DOHH2 (cell line): Measurements from ENCODE around the gene KCTD10.

Experiments
- H3F3A ChIP-seq: fragments of 200-600 bp; sonication (generic), shearing (Covaris generic); 2 replicates; pipeline ENCODE4 v1.6.0; 2016; ENCODE audit warnings: antibody characterized with exemption, mild to moderate bottlenecking; ENCODE audit not compliant: control insufficient read depth, insufficient read depth
- H3K27ac ChIP-seq: fragments of 200-600 bp; sonication (generic); 2 replicates; pipeline ENCODE4 v1.5.1; 2014; ENCODE audit warnings: low read depth, mild to moderate bottlenecking, low read length, moderate library complexity
- H3K27me3 ChIP-seq: fragments of 200-600 bp; sonication (generic); 2 replicates; pipeline ENCODE4 v1.6.1; 2014; ENCODE audit warnings: mild to moderate bottlenecking, low read length, mixed read lengths; ENCODE audit not compliant: control insufficient read depth
- H3K36me3 ChIP-seq: fragments of 200-600 bp; sonication (generic); 2 replicates; pipeline ENCODE4 v1.6.1; 2014; ENCODE audit warnings: mild to moderate bottlenecking, low read length, moderate library complexity, mixed read lengths; ENCODE audit not compliant: control insufficient read depth
- H3K4me1 ChIP-seq: fragments of 200-600 bp; sonication (generic); 2 replicates; pipeline ENCODE4 v1.6.1; 2014; ENCODE audit warnings: mild to moderate bottlenecking, low read length, mixed read lengths; ENCODE audit not compliant: control insufficient read depth
- H3K4me2 ChIP-seq: fragments of 200-600 bp; sonication (generic); 2 replicates; pipeline ENCODE4 v1.6.0; 2014; ENCODE audit warnings: mild to moderate bottlenecking, low read length, moderate library complexity
- H3K4me3 ChIP-seq: fragments of 200-600 bp; sonication (generic); 2 replicates; pipeline ENCODE4 v1.5.1; 2014; ENCODE audit warnings: mild to moderate bottlenecking, low read length, mixed read lengths
- H3K79me2 ChIP-seq: fragments of 200-600 bp; sonication (generic); 2 replicates; pipeline ENCODE4 v1.6.1; 2014; ENCODE audit warnings: mild to moderate bottlenecking, low read length, mixed read lengths; ENCODE audit not compliant: control insufficient read depth
- H3K9me2 ChIP-seq: fragments of 200-600 bp; sonication (generic); replicated peaks from 2 replicates; pipeline ENCODE4 v1.6.1; 2014; ENCODE audit warnings: mild to moderate bottlenecking, low read length, mixed read lengths; ENCODE audit not compliant: control insufficient read depth
- H3K9me3 ChIP-seq: fragments of 200-600 bp; sonication (generic); 2 replicates; pipeline ENCODE4 v1.6.1; 2014; ENCODE audit warnings: antibody characterized with exemption, low read length, mixed read lengths; ENCODE audit not compliant: control insufficient read depth, insufficient read depth
- H4K20me1 ChIP-seq: fragments of 200-600 bp; sonication (generic); 2 replicates; pipeline ENCODE4 v1.6.0; 2014; ENCODE audit warnings: low read depth, mild to moderate bottlenecking, antibody characterized with exemption, low read length, moderate library complexity; ENCODE audit not compliant: control insufficient read depth, insufficient read depth
- EZH2phosphoT487 ChIP-seq: fragments of 200-600 bp; sonication (generic); IDR thresholded peaks from 2 replicates; pipeline ENCODE4 v1.6.1; 2017; ENCODE audit warnings: borderline replicate concordance, mild to moderate bottlenecking, antibody characterized with exemption, low read length, moderate library complexity, mixed read lengths
- TF ChIP-seq, protein P1 (sequence below): fragments of 200-600 bp; sonication (generic); IDR thresholded peaks from one replicate; pipeline ENCODE4 v1.5.1; 2014; ENCODE audit warnings: antibody characterized with exemption, mild to moderate bottlenecking, low read depth, low read length; ENCODE audit not compliant: poor library complexity, severe bottlenecking

Gene KCTD10

DNA sequence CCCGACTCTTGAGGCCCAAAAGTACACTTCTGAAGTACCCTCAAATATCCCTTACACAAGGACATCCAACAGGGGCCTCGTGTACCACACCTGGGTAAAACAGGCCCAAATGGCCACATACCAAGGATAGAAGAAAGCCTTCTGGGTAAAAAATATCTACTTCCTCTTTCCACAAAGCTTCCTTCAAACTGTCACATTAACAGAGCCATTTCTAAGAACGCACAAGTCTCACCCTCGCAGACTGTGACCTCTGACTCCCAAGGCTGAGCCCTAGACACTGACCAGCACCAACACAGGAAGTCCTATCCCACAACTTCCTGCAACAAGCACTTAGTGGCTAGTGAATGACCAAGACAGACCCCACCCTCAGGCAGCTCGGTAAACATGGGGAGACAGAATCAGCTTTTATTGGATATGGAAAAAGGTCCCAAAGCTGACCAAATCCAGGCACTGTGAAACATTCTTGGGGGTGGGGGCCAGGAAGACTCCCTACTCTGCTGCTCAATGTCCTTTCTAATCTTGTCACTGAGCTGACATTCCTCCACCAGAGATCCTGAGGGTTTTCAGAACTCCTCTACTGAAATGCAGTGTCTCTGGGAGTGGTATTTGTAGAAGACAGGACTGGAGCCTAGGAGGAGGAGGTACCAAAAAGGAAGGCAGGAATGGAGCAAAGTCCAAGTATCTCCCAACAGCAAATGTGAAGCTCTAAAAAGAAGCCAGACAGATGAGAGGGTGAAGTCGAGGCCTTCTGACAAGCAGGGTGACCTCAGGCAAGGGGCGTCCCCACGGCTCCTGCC lies 15.9 kb downstream of the KCTD10 start:
- no peaks in the 10 kb centered on the region for H3K27me3 ChIP-seq
- no peaks in the 10 kb centered on the region for H3K9me2 ChIP-seq
- H3K36me3 ChIP-seq, result peaks cover 24% of the 10 kb centered on the region
- no peak overlapping the region for H3K4me3 ChIP-seq
- H3F3A ChIP-seq, result no peaks in the 10 kb centered on the region
- peaks cover 15% of the 10 kb centered on the region for H3K4me1 ChIP-seq
- H3K27ac ChIP-seq, result no peak overlapping the region
- 0 out of 2 replicates have a peak, but pooled peaks cover 11% of the 10 kb centered on the region for H4K20me1 ChIP-seq
- peaks cover 46% of the 10 kb centered on the region for H3K79me2 ChIP-seq
- no peak for TF ChIP-seq EZH2phosphoT487
- TF ChIP-seq, protein P1, sequence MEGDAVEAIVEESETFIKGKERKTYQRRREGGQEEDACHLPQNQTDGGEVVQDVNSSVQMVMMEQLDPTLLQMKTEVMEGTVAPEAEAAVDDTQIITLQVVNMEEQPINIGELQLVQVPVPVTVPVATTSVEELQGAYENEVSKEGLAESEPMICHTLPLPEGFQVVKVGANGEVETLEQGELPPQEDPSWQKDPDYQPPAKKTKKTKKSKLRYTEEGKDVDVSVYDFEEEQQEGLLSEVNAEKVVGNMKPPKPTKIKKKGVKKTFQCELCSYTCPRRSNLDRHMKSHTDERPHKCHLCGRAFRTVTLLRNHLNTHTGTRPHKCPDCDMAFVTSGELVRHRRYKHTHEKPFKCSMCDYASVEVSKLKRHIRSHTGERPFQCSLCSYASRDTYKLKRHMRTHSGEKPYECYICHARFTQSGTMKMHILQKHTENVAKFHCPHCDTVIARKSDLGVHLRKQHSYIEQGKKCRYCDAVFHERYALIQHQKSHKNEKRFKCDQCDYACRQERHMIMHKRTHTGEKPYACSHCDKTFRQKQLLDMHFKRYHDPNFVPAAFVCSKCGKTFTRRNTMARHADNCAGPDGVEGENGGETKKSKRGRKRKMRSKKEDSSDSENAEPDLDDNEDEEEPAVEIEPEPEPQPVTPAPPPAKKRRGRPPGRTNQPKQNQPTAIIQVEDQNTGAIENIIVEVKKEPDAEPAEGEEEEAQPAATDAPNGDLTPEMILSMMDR, result no peak
- no peaks in the 10 kb centered on the region for H3K9me3 ChIP-seq
- H3K4me2 ChIP-seq, result no peak overlapping the region

DNA sequence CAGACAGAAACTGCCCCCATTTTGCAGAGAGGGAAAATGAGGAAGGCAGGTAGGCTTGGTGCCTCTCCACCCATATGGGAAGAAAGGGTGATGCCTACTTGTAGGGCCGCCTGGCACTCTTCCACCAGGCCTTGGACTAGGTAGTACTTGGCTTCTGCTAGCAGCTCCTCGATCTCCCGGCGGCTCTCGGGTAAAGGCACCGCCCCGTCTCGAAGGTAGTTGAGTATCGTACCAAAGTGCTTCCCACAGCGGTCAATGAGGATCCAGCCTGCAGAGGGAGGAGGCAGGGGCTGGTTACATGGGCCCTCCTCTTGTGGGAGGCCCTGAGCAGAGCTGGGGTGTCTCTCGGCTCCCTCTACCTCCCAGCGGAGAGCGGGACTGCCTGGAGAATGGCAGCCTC lies 16.6 kb downstream of the KCTD10 start:
- TF ChIP-seq EZH2phosphoT487, result no peak
- TF ChIP-seq, protein P1, result no peak
- no peak overlapping the region for H3K4me2 ChIP-seq
- H3K9me2 ChIP-seq, result no peaks in the 10 kb centered on the region
- no peaks in the 10 kb centered on the region for H3K9me3 ChIP-seq
- peaks cover 15% of the 10 kb centered on the region for H3K4me1 ChIP-seq
- no peaks in the 10 kb centered on the region for H3K27me3 ChIP-seq
- no peak overlapping the region for H3K27ac ChIP-seq
- no peaks in the 10 kb centered on the region for H3F3A ChIP-seq
- H3K36me3 ChIP-seq, result peaks cover 31% of the 10 kb centered on the region
- 0 out of 2 replicates have a peak, but pooled peaks cover 11% of the 10 kb centered on the region for H4K20me1 ChIP-seq
- H3K79me2 ChIP-seq, result peaks cover 46% of the 10 kb centered on the region
- H3K4me3 ChIP-seq, result no peak overlapping the region

DNA sequence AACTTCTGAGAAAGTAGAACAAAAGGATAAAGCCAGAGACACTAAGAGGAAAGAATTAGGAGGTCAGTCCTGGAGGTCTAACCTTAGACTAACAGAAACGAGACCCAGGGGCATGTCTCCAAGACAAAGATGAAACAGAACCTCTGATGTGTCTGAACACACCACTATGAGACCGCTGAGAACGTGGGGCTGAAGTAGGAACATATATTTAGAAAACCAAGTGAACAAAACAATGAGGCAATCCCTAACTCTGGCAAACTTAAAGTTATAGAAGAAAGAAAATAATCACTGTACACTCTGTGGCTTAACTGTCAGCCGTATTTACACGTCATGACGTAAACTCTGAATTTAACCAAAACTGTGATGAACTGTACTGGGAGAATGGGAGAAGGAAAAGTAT lies 17.9 kb downstream of the KCTD10 start:
- Histone ChIP-seq H3K4me2 (no peak overlapping the region), H3K4me1 (peaks cover 15% of the 10 kb centered on the region), H3K4me3 (no peak overlapping the region), H3K27ac (no peak overlapping the region), H3K9me2 (no peaks in the 10 kb centered on the region), H3K79me2 (peaks cover 34% of the 10 kb centered on the region), H4K20me1 (0 out of 2 replicates have a peak, but pooled peaks cover 5% of the 10 kb centered on the region), H3K36me3 (peaks cover 39% of the 10 kb centered on the region), H3F3A (no peaks in the 10 kb centered on the region), H3K9me3 (no peaks in the 10 kb centered on the region), H3K27me3 (no peaks in the 10 kb centered on the region)
- TF ChIP-seq EZH2phosphoT487, result no peak
- TF ChIP-seq, protein P1, result no peak
